MCF 10A (cell line): ENCODE results near the gene RRBP1. TPM values are rescaled to one million over a fixed set of nuclear protein-coding genes. Genes with fewer than 3 reads are reported as not detected.
A peak's percentile ranks its signal among the peaks of the same experiment; 100 is the strongest.

ENCODE experiments used
- Bru-seq: library from RNA; stranded (reverse); fragments of 400-500 nt; gene quantifications from one replicate; lab custom pipeline; 2021; lab: Mats Ljungman, UMichigan
- BruChase-seq, 2 experiments: library from RNA; stranded (reverse); fragments of 400-500 nt; gene quantifications; one replicate each; lab custom pipeline; 2021; lab: Mats Ljungman, UMichigan
- BruUV-seq: library from RNA; stranded (reverse); fragments of 400-500 nt; replicated peaks from 2 replicates; lab custom pipeline; 2021; lab: Mats Ljungman, UMichigan
- CTCF ChIA-PET: fragments of 300-600 bp; sonication (Branson Sonifier 250); formaldehyde crosslinking; extraction: SDS; loops from one replicate; lab custom pipeline; 2021; ENCODE audit warnings: antibody characterized with exemption, inconsistent platforms; lab: Yijun Ruan, JAX
- POLR2A ChIA-PET: fragments of 300-600, 350-650 bp; sonication (Branson Sonifier 250); formaldehyde crosslinking; extraction: SDS; loops from one replicate; lab custom pipeline; 2020; ENCODE audit warnings: antibody characterized with exemption, inconsistent platforms; lab: Yijun Ruan, JAX
- DNase-seq: peaks from one replicate; pipeline ENCODE4 v3.0.0-alpha.2; 2018; ENCODE audit not compliant: unreplicated experiment
- H3K27ac Mint-ChIP-seq: one replicate; pipeline ENCODE4 v1.8.0; 2022; ENCODE audit warnings: mild to moderate bottlenecking, low read depth, mixed read lengths; ENCODE audit not compliant: unreplicated experiment
- H3K27me3 Mint-ChIP-seq: one replicate; pipeline ENCODE4 v1.8.0; 2022; ENCODE audit warnings: mixed read lengths; ENCODE audit not compliant: insufficient read depth, unreplicated experiment
- H3K36me3 Mint-ChIP-seq: one replicate; pipeline ENCODE4 v1.8.0; 2022; ENCODE audit warnings: mild to moderate bottlenecking, moderate library complexity, mixed read lengths; ENCODE audit not compliant: insufficient read depth, unreplicated experiment
- H3K4me1 Mint-ChIP-seq: one replicate; pipeline ENCODE4 v1.8.0; 2022; ENCODE audit warnings: mixed read lengths; ENCODE audit not compliant: insufficient read depth, unreplicated experiment
- H3K4me3 Mint-ChIP-seq: one replicate; pipeline ENCODE4 v1.8.0; 2022; ENCODE audit warnings: mild to moderate bottlenecking, moderate library complexity, mixed read lengths; ENCODE audit not compliant: unreplicated experiment
- H3K9me3 Mint-ChIP-seq: one replicate; pipeline ENCODE4 v1.8.0; 2022; ENCODE audit warnings: mixed read lengths; ENCODE audit not compliant: unreplicated experiment
- CTCF ChIP-seq: fragments of 200-600 bp; IDR thresholded peaks from one replicate; pipeline ENCODE4 v1.8.0; 2022; ENCODE audit warnings: antibody characterized with exemption, mild to moderate bottlenecking; ENCODE audit not compliant: unreplicated experiment
- intact Hi-C: fragments of 100-400 bp; cut with micrococcal nuclease; formaldehyde crosslinking; loops from 2 replicates; pipeline ENCODE4 v1.14.1; 2022
- long read RNA-seq: library from polyadenylated mRNA; stranded (forward); transcript quantifications from one replicate; pipeline ENCODE4 v2.0.0, GENCODE V29; 2022
- total RNA-seq: library from RNA; stranded (reverse); gene quantifications from 2 replicates; pipeline ENCODE4 v1.2.3, GENCODE V29; 2022

RRBP1 gene, protein sequence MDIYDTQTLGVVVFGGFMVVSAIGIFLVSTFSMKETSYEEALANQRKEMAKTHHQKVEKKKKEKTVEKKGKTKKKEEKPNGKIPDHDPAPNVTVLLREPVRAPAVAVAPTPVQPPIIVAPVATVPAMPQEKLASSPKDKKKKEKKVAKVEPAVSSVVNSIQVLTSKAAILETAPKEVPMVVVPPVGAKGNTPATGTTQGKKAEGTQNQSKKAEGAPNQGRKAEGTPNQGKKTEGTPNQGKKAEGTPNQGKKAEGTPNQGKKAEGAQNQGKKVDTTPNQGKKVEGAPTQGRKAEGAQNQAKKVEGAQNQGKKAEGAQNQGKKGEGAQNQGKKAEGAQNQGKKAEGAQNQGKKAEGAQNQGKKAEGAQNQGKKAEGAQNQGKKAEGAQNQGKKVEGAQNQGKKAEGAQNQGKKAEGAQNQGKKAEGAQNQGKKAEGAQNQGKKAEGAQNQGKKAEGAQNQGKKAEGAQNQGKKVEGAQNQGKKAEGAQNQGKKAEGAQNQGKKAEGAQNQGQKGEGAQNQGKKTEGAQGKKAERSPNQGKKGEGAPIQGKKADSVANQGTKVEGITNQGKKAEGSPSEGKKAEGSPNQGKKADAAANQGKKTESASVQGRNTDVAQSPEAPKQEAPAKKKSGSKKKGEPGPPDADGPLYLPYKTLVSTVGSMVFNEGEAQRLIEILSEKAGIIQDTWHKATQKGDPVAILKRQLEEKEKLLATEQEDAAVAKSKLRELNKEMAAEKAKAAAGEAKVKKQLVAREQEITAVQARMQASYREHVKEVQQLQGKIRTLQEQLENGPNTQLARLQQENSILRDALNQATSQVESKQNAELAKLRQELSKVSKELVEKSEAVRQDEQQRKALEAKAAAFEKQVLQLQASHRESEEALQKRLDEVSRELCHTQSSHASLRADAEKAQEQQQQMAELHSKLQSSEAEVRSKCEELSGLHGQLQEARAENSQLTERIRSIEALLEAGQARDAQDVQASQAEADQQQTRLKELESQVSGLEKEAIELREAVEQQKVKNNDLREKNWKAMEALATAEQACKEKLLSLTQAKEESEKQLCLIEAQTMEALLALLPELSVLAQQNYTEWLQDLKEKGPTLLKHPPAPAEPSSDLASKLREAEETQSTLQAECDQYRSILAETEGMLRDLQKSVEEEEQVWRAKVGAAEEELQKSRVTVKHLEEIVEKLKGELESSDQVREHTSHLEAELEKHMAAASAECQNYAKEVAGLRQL (N-terminal part only)
- total RNA-seq (203 and 244 TPM in 2 replicates), Bru-seq, nascent RNA (percentile 85 among the genes with signal in this experiment), BruChase-seq, experiment 1, labeled RNA remaining after a 6-hour chase (percentile 85 among the genes with signal in this experiment), BruChase-seq, experiment 2, labeled RNA remaining after a 2-hour chase (percentile 81 among the genes with signal in this experiment)
- long read RNA-seq, full-length matches to known transcripts: 13 of 52 reads
- long read RNA-seq, partial matches to known transcripts: 12 of 52 reads
- long read RNA-seq, other reads (novel, unspliced or antisense): 27 of 52 reads

- peaks cover 11% of the 10 kb centered on the region for H3K4me1 Mint-ChIP-seq
- H3K27me3 Mint-ChIP-seq: peaks cover 41% of the 10 kb centered on the region
- ChIA-PET CTCF (interaction anchor here (0.6 to 6.6 kb wide), 47 partner anchors 9 to 1565 kb away, joined by 3 to 156 read pairs (median 4); partner anchors contain the start of gene BANF2), POLR2A (interaction anchor here (0.5 to 5.2 kb wide), 35 partner anchors 8 to 825 kb away, joined by 3 to 72 read pairs (median 4); partner anchors contain the start of genes BFSP1, DSTN, MGME1 and SNX5)
- peaks cover 8% of the 10 kb centered on the region for H3K36me3 Mint-ChIP-seq
- DNase-seq: peak; percentile 97
- peaks cover 14% of the 10 kb centered on the region for H3K9me3 Mint-ChIP-seq
- H3K27ac Mint-ChIP-seq: peak within 1 kb of the TSS; percentile 61
- intact Hi-C loops: loop anchor here (1.0 to 10.0 kb wide), 2 partner anchors 145 to 603 kb away; partner anchors contain the start of gene ZNF133
- TF ChIP-seq CTCF: peak; percentile 65
- H3K4me3 Mint-ChIP-seq: peak within 1 kb of the TSS; percentile 81
- no TSS peak for BruUV-seq
These were observed at the start of gene RRBP1 for GRCh38 chr20:17682103-17682888. RRBP1 (minus strand) TSS chr20:17682242; CDS start chr20:17660507, 21,735 bp downstream.

DNA sequence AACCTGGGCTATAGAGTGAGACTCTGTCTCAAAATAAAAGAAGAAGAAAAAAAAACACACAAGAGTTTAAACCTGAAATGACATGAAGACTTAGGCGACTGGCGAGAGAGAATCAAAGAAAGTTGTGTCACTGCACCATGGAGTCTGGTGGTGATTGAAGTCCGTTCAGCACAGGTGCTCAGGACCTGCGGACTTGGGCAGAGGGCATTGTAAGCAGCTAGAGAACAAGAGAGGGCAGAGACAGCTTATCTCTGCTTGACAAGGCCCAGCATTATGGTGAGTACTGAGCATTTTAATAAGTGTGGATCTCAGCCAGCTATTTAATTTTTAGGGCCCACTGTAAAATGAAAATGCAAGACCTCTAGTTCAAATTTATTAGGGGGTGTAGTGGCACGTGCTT is 49.2 kb upstream of the RRBP1 start:
- DNase-seq: no peak
- H3K36me3 Mint-ChIP-seq: no peaks in the 10 kb centered on the region
- H3K4me3 Mint-ChIP-seq: no peak overlapping the region
- POLR2A ChIA-PET: interaction anchor here (1.4 kb wide), 1 partner anchor 15 kb away, joined by 4 read pairs; no protein-coding TSS in a partner anchor
- CTCF ChIA-PET: interaction anchor here (1.0 kb wide), 1 partner anchor 167 kb away, joined by 3 read pairs; no protein-coding TSS in a partner anchor
- no peak for TF ChIP-seq CTCF
- H3K9me3 Mint-ChIP-seq: peaks cover 3% of the 10 kb centered on the region
- peaks cover 24% of the 10 kb centered on the region for H3K27me3 Mint-ChIP-seq
- no peak overlapping the region for H3K27ac Mint-ChIP-seq
- no TSS peak for BruUV-seq
- intact Hi-C loops: no loop called here
- no peaks in the 10 kb centered on the region for H3K4me1 Mint-ChIP-seq

DNA sequence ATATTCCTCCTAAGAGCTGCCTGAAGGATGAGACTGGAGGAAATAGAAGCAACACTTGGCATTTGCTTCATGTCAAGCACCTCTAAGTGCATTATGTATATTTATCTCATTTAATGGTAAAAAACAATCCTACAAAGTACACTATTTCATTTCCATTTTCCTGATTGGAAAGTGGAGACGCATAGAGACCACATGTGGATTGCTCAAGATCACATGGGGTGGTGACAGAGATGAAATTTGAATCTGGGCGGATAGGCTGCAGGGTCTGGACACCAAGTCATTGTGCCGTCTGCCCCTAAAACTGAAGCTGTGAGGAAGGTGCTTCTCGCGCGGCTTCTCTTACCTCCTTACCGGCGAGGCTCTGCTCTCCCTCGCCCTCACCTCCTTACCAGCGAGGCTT is 48.0 kb upstream of the RRBP1 start:
- no TSS peak for BruUV-seq
- Mint-ChIP-seq H3K27ac (no peak overlapping the region), H3K4me3 (no peak overlapping the region), H3K27me3 (peaks cover 24% of the 10 kb centered on the region), H3K4me1 (no peaks in the 10 kb centered on the region), H3K9me3 (no peaks in the 10 kb centered on the region), H3K36me3 (no peaks in the 10 kb centered on the region)
- ChIA-PET CTCF (interaction anchor here (0.8 kb wide), 1 partner anchor 226 kb away, joined by 3 read pairs; no protein-coding TSS in a partner anchor), POLR2A (no interaction called here)
- intact Hi-C loops: no loop called here
- no peak for DNase-seq
- TF ChIP-seq CTCF: no peak
